ENCODE data around the gene DDX39A. TPM values are rescaled to one million over a fixed set of nuclear protein-coding genes. Genes with fewer than 3 reads are reported as not detected.
"Not testable (repeated sequence)": the region's sequence is repeated elsewhere in the genome, so short reads cannot be mapped to it uniquely, and the experiment has no call there.

The DDX39A gene
- total RNA-seq, 2 experiments from 2014 or later, result 300 to 306 TPM

DNA sequence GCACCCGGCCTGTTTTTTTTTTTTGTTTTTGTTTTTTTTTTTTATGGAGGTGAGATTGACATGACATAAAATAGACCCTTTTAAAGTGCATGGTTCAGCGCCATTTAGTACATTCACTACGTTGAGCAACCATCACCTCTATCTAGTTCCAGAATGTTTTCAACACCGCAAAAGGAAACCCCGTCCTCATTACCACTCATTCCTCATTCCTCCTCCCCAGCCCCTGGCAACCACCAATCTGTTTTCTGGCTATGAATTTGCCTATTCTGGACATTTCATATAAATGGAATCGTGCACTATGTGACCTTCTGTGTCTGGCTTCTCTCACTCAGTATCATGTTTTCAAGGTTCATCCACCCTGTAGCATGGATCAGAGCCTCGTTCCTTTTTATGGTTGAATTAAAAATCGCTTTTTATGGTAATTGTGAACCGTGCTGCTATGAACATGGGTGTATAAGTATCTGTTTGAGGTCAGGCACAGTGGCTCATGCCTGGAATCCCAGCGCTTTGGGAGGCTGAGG lies 47.8 kb downstream of the DDX39A start:
- Mint-ChIP-seq H3K4me3 (peak overlapping the region; percentile 57), H3K27ac (peak overlapping the region; percentile 100), H3K36me3 (peaks cover 13% of the 10 kb centered on the region), H3K9me3 (peaks cover 5% of the 10 kb centered on the region), H3K4me1 (peaks cover 73% of the 10 kb centered on the region), H3K27me3 (no peaks in the 10 kb centered on the region)
- no peak for DNase-seq

DNA sequence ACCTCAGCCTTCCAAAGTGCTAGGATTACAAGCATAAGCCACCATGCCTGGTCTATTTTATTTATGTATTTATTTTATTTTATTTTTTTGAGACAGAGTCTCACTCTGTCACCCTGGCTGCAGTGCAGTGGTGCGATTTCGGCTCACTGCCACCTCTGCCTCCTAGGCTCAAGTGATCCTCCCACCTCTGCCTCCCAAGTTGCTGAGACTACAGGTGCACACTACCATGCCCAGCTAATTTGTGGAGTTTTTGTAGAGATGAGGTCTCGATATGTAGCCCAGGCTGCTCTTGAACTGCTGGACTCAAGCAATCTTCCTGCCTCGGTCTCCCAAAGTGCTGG lies 48.2 kb downstream of the DDX39A start:
- peaks cover 73% of the 10 kb centered on the region for H3K4me1 Mint-ChIP-seq
- H3K27ac Mint-ChIP-seq, result peak overlapping the region; percentile 100
- peaks cover 13% of the 10 kb centered on the region for H3K36me3 Mint-ChIP-seq
- H3K9me3 Mint-ChIP-seq, result peaks cover 5% of the 10 kb centered on the region
- DNase-seq, result no peak
- H3K27me3 Mint-ChIP-seq, result no peaks in the 10 kb centered on the region
- H3K4me3 Mint-ChIP-seq, result peak overlapping the region; percentile 81

DNA sequence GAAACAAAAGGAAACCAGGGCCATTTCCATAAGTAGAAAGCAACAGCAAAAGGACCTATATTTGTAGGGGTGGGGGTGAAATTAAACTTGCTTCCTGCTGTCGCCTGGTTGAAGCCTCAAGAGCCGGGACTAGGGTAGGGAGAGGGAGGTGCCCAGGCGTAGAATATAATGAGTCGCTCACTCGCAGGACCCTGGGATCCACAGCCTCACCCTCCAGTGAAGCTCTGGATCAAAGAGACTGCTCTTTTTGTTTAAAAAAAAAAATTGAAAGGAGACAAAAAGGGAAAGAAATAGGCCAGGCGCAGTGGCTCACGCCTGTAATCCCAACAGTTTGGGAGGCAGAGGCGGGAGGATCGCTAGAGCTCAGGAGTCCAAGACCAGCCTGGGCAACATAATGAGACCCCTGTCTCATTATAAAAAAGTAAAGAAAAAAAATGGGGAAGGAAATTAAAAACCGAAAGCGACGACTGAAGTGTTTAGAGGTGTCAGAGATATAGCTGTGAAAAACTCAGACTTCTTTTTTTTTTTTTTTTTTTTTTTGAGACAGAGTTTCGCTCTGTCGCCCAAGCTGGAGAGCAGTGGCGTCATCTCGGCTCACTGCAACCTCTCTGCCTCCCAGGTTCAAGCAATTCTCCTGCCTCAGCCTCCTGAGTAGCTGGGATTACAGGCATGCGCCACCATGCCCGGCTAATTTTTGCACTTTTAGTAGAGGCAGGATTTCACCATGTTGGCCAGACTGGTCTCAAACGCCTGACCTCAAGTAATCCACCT lies 48.8 kb downstream of the DDX39A start:
- DNase-seq, result peak; percentile 68
- Mint-ChIP-seq H3K27me3 (no peaks in the 10 kb centered on the region), H3K27ac (peak overlapping the region; percentile 100), H3K9me3 (peaks cover 5% of the 10 kb centered on the region), H3K4me1 (peaks cover 72% of the 10 kb centered on the region), H3K4me3 (peak overlapping the region; percentile 81), H3K36me3 (peaks cover 13% of the 10 kb centered on the region)

DNA sequence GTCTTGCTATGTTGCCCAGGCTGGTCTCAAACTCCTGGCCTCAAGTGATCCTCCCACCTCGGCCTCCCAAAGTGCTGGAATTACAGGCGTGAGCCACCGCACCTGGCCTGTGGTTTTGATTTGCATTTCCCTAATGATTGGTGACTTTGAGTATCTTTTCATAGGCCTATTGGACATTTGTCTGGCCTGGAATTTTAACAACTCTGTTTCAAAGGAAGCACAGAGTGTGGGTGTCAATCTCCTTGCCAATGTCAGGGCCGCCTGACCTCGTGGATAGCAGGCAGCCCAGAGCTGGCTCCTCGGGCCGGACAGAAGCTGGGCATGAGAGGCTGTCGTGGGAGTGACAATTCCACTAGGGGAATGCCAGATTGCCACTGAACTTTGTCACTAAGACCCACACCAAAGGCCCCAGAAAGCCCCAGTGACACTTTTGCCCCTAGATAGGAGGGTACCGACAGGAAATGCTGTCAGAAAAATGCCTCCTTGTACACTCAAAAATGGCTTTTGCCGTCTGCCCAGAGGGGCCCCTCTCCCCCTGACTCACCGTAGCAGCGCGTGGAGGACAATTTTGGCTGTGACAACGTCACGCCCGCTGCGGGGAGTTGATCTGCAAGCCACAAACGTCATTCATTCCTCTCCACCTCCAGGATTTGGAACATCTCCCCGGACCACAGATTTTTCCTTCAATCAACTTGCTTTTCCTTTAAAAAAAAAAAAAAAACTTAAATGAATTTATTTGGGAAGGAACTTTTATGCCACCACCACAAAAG lies 49.6 kb downstream of the DDX39A start:
- Mint-ChIP-seq H3K27ac (peak overlapping the region; percentile 100), H3K36me3 (peaks cover 12% of the 10 kb centered on the region), H3K27me3 (no peaks in the 10 kb centered on the region), H3K4me3 (peak overlapping the region; percentile 81), H3K4me1 (peaks cover 72% of the 10 kb centered on the region), H3K9me3 (peaks cover 5% of the 10 kb centered on the region)
- DNase-seq, result peak; percentile 93

DNA sequence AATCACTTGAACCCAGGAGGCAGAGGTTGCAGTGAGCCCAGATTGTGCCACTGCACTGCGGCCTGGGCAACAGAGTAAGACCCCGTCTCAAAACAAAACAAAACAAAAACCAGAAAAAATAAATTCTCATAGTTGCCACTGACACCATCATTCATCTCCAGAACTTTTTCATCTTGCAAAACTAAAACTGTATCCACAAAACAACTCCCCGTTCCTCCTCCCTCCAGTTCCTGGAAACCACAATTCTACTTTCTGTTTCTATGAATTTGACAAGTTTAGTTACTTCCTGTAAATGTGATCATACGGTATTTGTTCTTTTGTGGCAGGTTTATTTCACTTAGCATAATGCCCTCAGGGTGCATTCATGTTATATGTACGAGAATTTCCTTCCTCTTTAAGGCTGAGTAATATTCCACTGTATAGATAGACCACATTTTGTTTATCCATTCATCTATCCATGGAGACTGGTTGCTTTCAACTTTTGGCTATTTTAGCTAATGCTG lies 51.1 kb downstream of the DDX39A start:
- Mint-ChIP-seq H3K27ac (peak overlapping the region; percentile 100), H3K4me1 (peaks cover 71% of the 10 kb centered on the region), H3K4me3 (peak overlapping the region; percentile 50), H3K27me3 (no peaks in the 10 kb centered on the region), H3K9me3 (peaks cover 5% of the 10 kb centered on the region), H3K36me3 (peaks cover 12% of the 10 kb centered on the region)
- no peak for DNase-seq

GRCh38 chr19:14367016-14367415 lies 52.1 kb downstream of the DDX39A start:
- Mint-ChIP-seq H3K27me3 (no peaks in the 10 kb centered on the region), H3K36me3 (peaks cover 14% of the 10 kb centered on the region), H3K27ac (peak overlapping the region; percentile 100), H3K4me1 (peaks cover 69% of the 10 kb centered on the region), H3K9me3 (peaks cover 5% of the 10 kb centered on the region), H3K4me3 (no peak overlapping the region)
- no peak for DNase-seq

- peak; percentile 88 for DNase-seq
- peaks cover 16% of the 10 kb centered on the region for H3K36me3 Mint-ChIP-seq
- H3K27me3 Mint-ChIP-seq, result no peaks in the 10 kb centered on the region
- peak overlapping the region; percentile 100 for H3K27ac Mint-ChIP-seq
- peaks cover 5% of the 10 kb centered on the region for H3K9me3 Mint-ChIP-seq
- peak overlapping the region; percentile 49 for H3K4me3 Mint-ChIP-seq
- H3K4me1 Mint-ChIP-seq, result peaks cover 71% of the 10 kb centered on the region
These were observed 52.6 kb downstream of the DDX39A start for GRCh38 chr19:14366529-14366928.

- peaks cover 11% of the 10 kb centered on the region for H3K36me3 Mint-ChIP-seq
- peak overlapping the region; percentile 95 for H3K27ac Mint-ChIP-seq
- H3K9me3 Mint-ChIP-seq, H3K27me3 Mint-ChIP-seq, DNase-seq: not testable (repeated sequence)
- H3K4me3 Mint-ChIP-seq, result peak overlapping the region; percentile 85
- H3K4me1 Mint-ChIP-seq, result peaks cover 53% of the 10 kb centered on the region
These were observed 55.1 kb downstream of the DDX39A start for GRCh38 chr19:14364098-14364443.

DNA sequence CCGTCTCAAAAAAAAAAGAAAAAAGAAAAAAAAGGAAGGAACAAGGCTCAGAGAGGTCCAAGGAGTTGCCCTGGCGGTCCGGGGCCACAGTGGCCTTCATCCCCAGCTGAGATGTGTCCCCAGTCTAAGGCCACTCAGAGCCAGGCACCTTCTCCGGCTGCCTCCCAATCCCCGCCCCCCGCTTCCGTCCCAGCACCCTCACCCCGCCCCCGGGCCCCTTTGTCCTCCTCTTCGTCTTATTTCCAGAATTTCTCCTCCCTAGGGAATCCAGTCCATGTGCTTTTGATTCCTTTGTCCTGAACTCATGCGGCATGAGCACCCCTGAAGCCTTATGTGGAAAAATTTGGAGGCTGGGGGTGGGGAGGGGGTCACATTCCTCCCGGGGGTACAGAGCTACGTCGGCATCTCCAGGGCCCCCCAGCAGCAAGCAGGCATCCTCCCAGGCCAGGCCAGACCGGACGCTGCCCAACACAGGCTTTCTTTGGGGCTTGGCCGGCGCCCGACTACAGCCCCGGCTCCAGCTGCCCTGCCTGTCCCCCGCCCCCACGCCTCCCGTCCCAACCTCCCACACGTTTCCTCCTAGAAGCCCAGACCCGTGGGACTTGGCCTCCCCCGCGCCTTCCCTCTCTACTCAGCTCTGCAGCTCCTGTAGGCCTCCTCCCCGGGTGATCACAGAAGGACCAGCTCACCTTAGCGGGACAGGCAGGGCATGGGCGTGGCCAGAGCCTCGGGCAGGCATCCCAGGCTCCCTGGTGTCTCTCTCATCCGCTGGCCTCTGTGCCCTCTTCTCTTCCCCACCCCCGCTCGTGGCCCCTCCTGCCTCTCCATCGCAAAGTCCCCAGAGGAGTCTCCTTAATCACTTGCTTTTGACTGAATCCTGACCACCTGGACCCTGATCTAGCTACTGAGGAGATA lies 55.7 kb downstream of the DDX39A start:
- no peaks in the 10 kb centered on the region for H3K27me3 Mint-ChIP-seq
- H3K4me3 Mint-ChIP-seq, result peak overlapping the region; percentile 85
- peaks cover 10% of the 10 kb centered on the region for H3K36me3 Mint-ChIP-seq
- no peaks in the 10 kb centered on the region for H3K9me3 Mint-ChIP-seq
- H3K27ac Mint-ChIP-seq, result peak overlapping the region; percentile 95
- peak; percentile 76 for DNase-seq
- peaks cover 50% of the 10 kb centered on the region for H3K4me1 Mint-ChIP-seq

- Mint-ChIP-seq H3K4me1 (peaks cover 37% of the 10 kb centered on the region), H3K36me3 (peaks cover 6% of the 10 kb centered on the region), H3K27me3 (no peaks in the 10 kb centered on the region), H3K4me3 (peak overlapping the region; percentile 85), H3K9me3 (no peaks in the 10 kb centered on the region), H3K27ac (peak overlapping the region; percentile 95)
- peak; percentile 61 for DNase-seq
These were observed 57.3 kb downstream of the DDX39A start for GRCh38 chr19:14361824-14362223.

Other genes with a start within 250 kb of the DDX39A start
- 1 to 10 TPM; 8.5 to 9.5 TPM for gene ADGRL1, start 213.2 kb downstream of the DDX39A start, total RNA-seq
- gene ADGRE5, start 37.9 kb downstream of the DDX39A start, total RNA-seq, result 100 to 1,000 TPM; 219 to 223 TPM
- gene PKN1, start 14.0 kb upstream of the DDX39A start, total RNA-seq, result 100 to 1,000 TPM; 168 to 169 TPM
- under 1 TPM; 0.25 to 0.40 TPM for gene PTGER1, start 56.0 kb upstream of the DDX39A start, total RNA-seq
- 10 to 100 TPM; 22.5 to 24.8 TPM for gene GIPC1, start 76.8 kb upstream of the DDX39A start, total RNA-seq
- gene DNAJB1, start 99.1 kb upstream of the DDX39A start, total RNA-seq, result 10 to 100 TPM; 45.0 to 45.7 TPM
- 10 to 100 TPM; 86.1 to 88.7 TPM for gene TECR, start 110.3 kb upstream of the DDX39A start, total RNA-seq
- 100 to 1,000 TPM; 128 to 129 TPM for gene NDUFB7, start 152.7 kb upstream of the DDX39A start, total RNA-seq
- under 1 TPM; 0.64 to 0.84 TPM for gene CLEC17A, start 163.7 kb upstream of the DDX39A start, total RNA-seq

Data from activated naive CD8-positive, alpha-beta T cell treated with anti-CD3 and anti-CD28 coated beads for 36 hours (primary cell).